Loucy (cell line): Measurements from ENCODE around the gene FARP1.

Experiments
- H2AFZ ChIP-seq: fragments of 200-600 bp; sonication (generic); 2 replicates; pipeline ENCODE4 v1.6.0; 2016; ENCODE audit warnings: antibody characterized with exemption, mild to moderate bottlenecking, low read length, moderate library complexity
- H3F3A ChIP-seq: fragments of 200-600 bp; 2 replicates; pipeline ENCODE4 v1.6.0; 2016; ENCODE audit warnings: antibody characterized with exemption, low read depth, mild to moderate bottlenecking
- H3K27me3 ChIP-seq: fragments of 200-600 bp; sonication (generic); 2 replicates; pipeline ENCODE4 v1.6.1; 2014; ENCODE audit warnings: low read length, mild to moderate bottlenecking; ENCODE audit not compliant: insufficient read depth, poor library complexity, severe bottlenecking
- H3K36me3 ChIP-seq: fragments of 200-600 bp; sonication (generic); 2 replicates; pipeline ENCODE4 v1.6.1; 2016; ENCODE audit warnings: low read length; ENCODE audit not compliant: insufficient read depth
- H3K4me1 ChIP-seq: fragments of 200-600 bp; sonication (generic); 2 replicates; pipeline ENCODE4 v1.5.1; 2014; ENCODE audit warnings: low read length, mild to moderate bottlenecking; ENCODE audit not compliant: insufficient read depth, poor library complexity, severe bottlenecking
- H3K4me2 ChIP-seq: fragments of 200-600 bp; sonication (generic); 2 replicates; pipeline ENCODE4 v1.6.0; 2014; ENCODE audit warnings: antibody characterized with exemption, low read length, low read depth, mild to moderate bottlenecking; ENCODE audit not compliant: poor library complexity, severe bottlenecking
- H3K4me3 ChIP-seq: fragments of 200-600 bp; sonication (generic); 2 replicates; pipeline ENCODE4 v1.5.1; 2014; ENCODE audit warnings: low read length, mild to moderate bottlenecking, mixed read lengths; ENCODE audit not compliant: poor library complexity, severe bottlenecking
- H3K79me2 ChIP-seq: fragments of 200-600 bp; sonication (generic); 2 replicates; pipeline ENCODE4 v1.6.1; 2014; ENCODE audit warnings: low read length; ENCODE audit not compliant: insufficient read depth
- H3K9ac ChIP-seq: fragments of 200-600 bp; sonication (generic); 2 replicates; pipeline ENCODE4 v1.6.0; 2014; ENCODE audit warnings: mild to moderate bottlenecking, low read depth, low read length, moderate library complexity; ENCODE audit not compliant: poor library complexity, severe bottlenecking
- H3K9me2 ChIP-seq: fragments of 200-600 bp; sonication (generic); replicated peaks from 2 replicates; pipeline ENCODE4 v1.6.1; 2016; ENCODE audit warnings: low read depth, low read length, mixed read lengths
- H3K9me3 ChIP-seq: fragments of 200-600 bp; sonication (generic); 2 replicates; pipeline ENCODE4 v1.6.1; 2014; ENCODE audit warnings: mild to moderate bottlenecking, antibody characterized with exemption, low read length, low read depth; ENCODE audit not compliant: insufficient read depth
- H4K20me1 ChIP-seq: fragments of 200-600 bp; sonication (generic); 2 replicates; pipeline ENCODE4 v1.6.0; 2014; ENCODE audit warnings: antibody characterized with exemption, low read length, mild to moderate bottlenecking; ENCODE audit not compliant: insufficient read depth, poor library complexity, severe bottlenecking
- CTCF ChIP-seq: fragments of 200-600 bp; sonication (generic); conservative IDR thresholded peaks from 2 replicates; pipeline ENCODE4 v1.5.1; 2014; ENCODE audit warnings: mild to moderate bottlenecking, antibody characterized with exemption, low read length
- EZH2phosphoT487 ChIP-seq: fragments of 200-600 bp; IDR thresholded peaks from 2 replicates; pipeline ENCODE4 v1.6.1; 2018; ENCODE audit warnings: antibody characterized with exemption, mild to moderate bottlenecking, moderate library complexity, borderline replicate concordance

The FARP1 gene

GRCh38 chr13:98427331-98427995, 284.6 kb downstream of the FARP1 start:
- Histone ChIP-seq H3K9me2 (no peaks in the 10 kb centered on the region), H3K4me3 (no peak overlapping the region), H3K79me2 (no peaks in the 10 kb centered on the region), H3K4me1 (no peaks in the 10 kb centered on the region), H3K27me3 (no peaks in the 10 kb centered on the region), H3K9me3 (no peaks in the 10 kb centered on the region), H2AFZ (no peak overlapping the region), H3K36me3 (no peaks in the 10 kb centered on the region), H3K4me2 (no peak overlapping the region), H4K20me1 (no peaks in the 10 kb centered on the region), H3F3A (no peaks in the 10 kb centered on the region), H3K9ac (no peak overlapping the region)
- TF ChIP-seq CTCF: no peak
- TF ChIP-seq EZH2phosphoT487: no peak

GRCh38 chr13:98428256-98428966, 285.5 kb downstream of the FARP1 start:
- H3K9ac ChIP-seq: no peak overlapping the region
- TF ChIP-seq EZH2phosphoT487 (no peak), CTCF (no peak)
- no peaks in the 10 kb centered on the region for H3K79me2 ChIP-seq
- H3K9me2 ChIP-seq: no peaks in the 10 kb centered on the region
- H3K36me3 ChIP-seq: no peaks in the 10 kb centered on the region
- no peaks in the 10 kb centered on the region for H3K9me3 ChIP-seq
- H2AFZ ChIP-seq: no peak overlapping the region
- no peaks in the 10 kb centered on the region for H3K27me3 ChIP-seq
- H3K4me3 ChIP-seq: no peak overlapping the region
- no peaks in the 10 kb centered on the region for H3F3A ChIP-seq
- H3K4me2 ChIP-seq: no peak overlapping the region
- H4K20me1 ChIP-seq: no peaks in the 10 kb centered on the region
- no peaks in the 10 kb centered on the region for H3K4me1 ChIP-seq

- H3K9me3 ChIP-seq: no peaks in the 10 kb centered on the region
- no peaks in the 10 kb centered on the region for H3K36me3 ChIP-seq
- TF ChIP-seq CTCF (no peak), EZH2phosphoT487 (no peak)
- H3K4me3 ChIP-seq: no peak overlapping the region
- no peaks in the 10 kb centered on the region for H3F3A ChIP-seq
- no peak overlapping the region for H3K9ac ChIP-seq
- H4K20me1 ChIP-seq: no peaks in the 10 kb centered on the region
- H3K27me3 ChIP-seq: no peaks in the 10 kb centered on the region
- H3K79me2 ChIP-seq: no peaks in the 10 kb centered on the region
- no peak overlapping the region for H3K4me2 ChIP-seq
- H2AFZ ChIP-seq: no peak overlapping the region
- no peaks in the 10 kb centered on the region for H3K9me2 ChIP-seq
- H3K4me1 ChIP-seq: no peaks in the 10 kb centered on the region
Measured at GRCh38 chr13:98429081-98429480, 286.2 kb downstream of the FARP1 start.
